ENCODE results near the gene DGKI. TPM values are rescaled to one million over a fixed set of nuclear protein-coding genes. Genes with fewer than 3 reads are reported as not detected.

Gene DGKI
- total and polyA plus RNA-seq, 9 of the 15 experiments (the other 6 are each of a cell fraction or from before 2014, with no cell fraction given) = 0.11 to 0.54 (median 0.15) TPM; not detected in 5

DNA sequence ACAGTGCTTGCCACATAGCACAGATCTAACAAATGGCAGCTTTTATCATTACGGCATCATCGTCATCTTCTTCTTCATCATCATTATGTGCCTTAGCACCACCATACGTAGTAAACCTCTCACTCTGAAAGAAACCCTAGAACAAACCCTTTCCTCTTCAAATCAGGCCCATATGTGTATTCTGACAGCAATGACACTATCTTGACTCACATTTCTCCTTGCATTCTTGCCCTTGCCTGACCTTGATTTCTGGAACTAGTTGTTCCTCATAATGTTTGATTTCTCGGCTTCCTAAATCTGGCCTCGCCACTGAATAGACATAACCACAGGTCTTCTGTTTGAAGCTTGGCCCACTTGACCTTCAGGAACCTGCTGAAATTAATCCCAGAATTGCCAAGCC lies 115.3 kb downstream of the DGKI start:
- no peak for ATAC-seq
- no peak overlapping the region for H3K4me3 ChIP-seq
- no peak overlapping the region for H3K27ac ChIP-seq (ENCODE audit: extremely low read depth, low read depth, low read length)
- no peaks in the 10 kb centered on the region for H4K20me1 ChIP-seq (replicated peaks; ENCODE audit: control insufficient read depth, insufficient read depth, low read length)
- no peak overlapping the region for H3K4me2 ChIP-seq (ENCODE audit: insufficient read depth, low read length)
- no peak for FAIRE-seq
- BruUV-seq (replicated peaks) = no TSS peak
- DNase-seq (ENCODE audit: extremely low read depth in 1 of 4, low spot score in 3 of 4) = no peak
- ChIA-PET POLR2A (interaction anchor here (1.0 kb wide), 1 partner anchor 8 kb away, joined by 3 read pairs; no protein-coding TSS in a partner anchor), CTCF (ENCODE audit: low intra/inter-chr PET ratio) (no interaction called here)
- H2AFZ ChIP-seq (ENCODE audit: low read depth, low read length) = no peak overlapping the region
- in situ Hi-C loops (cut with MboI) (no loop called here), intact Hi-C loops (cut with micrococcal nuclease) (no loop called here)
- WGBS (ENCODE audit: insufficient coverage, low coverage, missing lambda C conversion rate) = under 1% methylated on average over 5 of the region's 5 CpGs
- no peaks in the 10 kb centered on the region for H3K9me1 ChIP-seq (ENCODE audit: control insufficient read depth, insufficient read depth, low read length)
- H3K79me2 ChIP-seq (ENCODE audit: control insufficient read depth, insufficient read depth, low read length) = no peaks in the 10 kb centered on the region
- no peak for TF ChIP-seq HDAC1 (IDR thresholded peaks at IDR 0.05)
- no peak for TF ChIP-seq FOXK1 (CRISPR knock-in tag; IDR thresholded peaks at IDR 0.05; ENCODE audit: borderline replicate concordance)
- TF ChIP-seq RBFOX2 (IDR thresholded peaks at IDR 0.05; ENCODE audit: low read depth, low read length) = no peak
- TF ChIP-seq, protein P1, sequence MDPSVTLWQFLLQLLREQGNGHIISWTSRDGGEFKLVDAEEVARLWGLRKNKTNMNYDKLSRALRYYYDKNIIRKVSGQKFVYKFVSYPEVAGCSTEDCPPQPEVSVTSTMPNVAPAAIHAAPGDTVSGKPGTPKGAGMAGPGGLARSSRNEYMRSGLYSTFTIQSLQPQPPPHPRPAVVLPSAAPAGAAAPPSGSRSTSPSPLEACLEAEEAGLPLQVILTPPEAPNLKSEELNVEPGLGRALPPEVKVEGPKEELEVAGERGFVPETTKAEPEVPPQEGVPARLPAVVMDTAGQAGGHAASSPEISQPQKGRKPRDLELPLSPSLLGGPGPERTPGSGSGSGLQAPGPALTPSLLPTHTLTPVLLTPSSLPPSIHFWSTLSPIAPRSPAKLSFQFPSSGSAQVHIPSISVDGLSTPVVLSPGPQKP (CRISPR knock-in tag; IDR thresholded peaks at IDR 0.05) = no peak
- no peak for TF ChIP-seq ZNF445 (CRISPR knock-in tag; IDR thresholded peaks at IDR 0.05; ENCODE audit: low read depth)
- TF ChIP-seq ZNF197 (CRISPR knock-in tag; IDR thresholded peaks at IDR 0.05; ENCODE audit: low read depth) = no peak
- no peak for TF ChIP-seq RFX7 (CRISPR knock-in tag; IDR thresholded peaks at IDR 0.05)
- TF ChIP-seq NR1H2 (CRISPR knock-in tag; IDR thresholded peaks at IDR 0.05) = no peak
- no peak for TF ChIP-seq ZNF408 (CRISPR knock-in tag; IDR thresholded peaks at IDR 0.05; ENCODE audit: low read depth)
- TF ChIP-seq GTF2A2 (tag; IDR thresholded peaks at IDR 0.05) = no peak
- TF ChIP-seq FUS (optimal IDR thresholded peaks at IDR 0.05; ENCODE audit: low read depth, low read length) = no peak
- no peaks in the 10 kb centered on the region for H3K4me1 ChIP-seq (replicated peaks in 1 of 2; ENCODE audit: control insufficient read depth in 2 of 2, insufficient read depth in 2 of 2, low read length in 2 of 2)
- no peaks in the 10 kb centered on the region for H3K9me3 ChIP-seq (replicated peaks; ENCODE audit: control insufficient read depth, insufficient read depth, low read depth, low read length)
- no peaks in the 10 kb centered on the region for H3K27me3 ChIP-seq (ENCODE audit: control insufficient read depth in 2 of 2, insufficient read depth in 2 of 2, low read length in 2 of 2)
- no peaks in the 10 kb centered on the region for H3K36me3 ChIP-seq (ENCODE audit: control insufficient read depth, insufficient read depth, low read length)
- H3K9ac ChIP-seq (ENCODE audit: insufficient read depth in 1 of 2, low read depth in 2 of 2, low read length in 2 of 2) = no peak overlapping the region
